H1 (cell line): Measurements from ENCODE around the gene HEBP2. TPM values are rescaled to one million over a fixed set of nuclear protein-coding genes. Genes with fewer than 3 reads are reported as not detected.

ENCODE experiments used
- CTCF ChIA-PET: fragments of 300-600 bp; sonication (Branson Sonifier 250); formaldehyde crosslinking; loops from one replicate; lab custom pipeline; 2021; ENCODE audit not compliant: partially characterized antibody; lab: Charles Lee
- POLR2A ChIA-PET: fragments of 300-600 bp; sonication (Branson Sonifier 250); formaldehyde crosslinking; loops from one replicate; lab custom pipeline; 2021; ENCODE audit warnings: inconsistent platforms; ENCODE audit not compliant: partially characterized antibody; lab: Charles Lee
- DNase-seq, 2 experiments: peaks; one replicate each; pipeline versions ENCODE4 v3.0.0 to v3.0.0-alpha.2; 2010 to 2022; ENCODE audit warnings: low spot score in 2 of 2, low read depth in 1 of 2, mixed read lengths in 1 of 2
- FAIRE-seq: peaks from 2 replicates; lab custom pipeline; 2011; peaks lifted over from hg19 to GRCh38; lab: Jason Lieb, UNC
- H2AFZ ChIP-seq: 2 replicates; pipeline ENCODE4 v1.8.1; 2012; ENCODE audit warnings: low read length, inconsistent platforms
- H2AK5ac ChIP-seq: 2 replicates; pipeline ENCODE4 v1.6.1; 2013; ENCODE audit warnings: low read depth, low read length
- H2BK120ac ChIP-seq: replicated peaks from 2 replicates; pipeline ENCODE3; 2013; ENCODE audit warnings: low read depth, low read length, inconsistent platforms
- H2BK12ac ChIP-seq: 2 replicates; pipeline ENCODE4 v1.6.1; 2013; ENCODE audit warnings: low read depth, low read length
- H2BK15ac ChIP-seq: 2 replicates; pipeline ENCODE4 v1.6.1; 2013; ENCODE audit warnings: low read length
- H2BK20ac ChIP-seq: 2 replicates; pipeline ENCODE4 v1.6.1; 2013; ENCODE audit warnings: low read length
- H2BK5ac ChIP-seq: 2 replicates; pipeline ENCODE4 v1.6.1; 2013; ENCODE audit warnings: low read depth, low read length
- H3K14ac ChIP-seq: 2 replicates; pipeline ENCODE4 v1.6.1; 2013; ENCODE audit warnings: inconsistent platforms; ENCODE audit not compliant: insufficient read length
- H3K18ac ChIP-seq: 2 replicates; pipeline ENCODE4 v1.6.1; 2013; ENCODE audit warnings: low read length; ENCODE audit errors: extremely low read depth
- H3K23ac ChIP-seq: 2 replicates; pipeline ENCODE4 v1.6.1; 2013; ENCODE audit warnings: inconsistent platforms; ENCODE audit not compliant: insufficient read length
- H3K23me2 ChIP-seq: 2 replicates; pipeline ENCODE4 v1.6.1; 2013; ENCODE audit warnings: low read depth, low read length
- H3K27ac ChIP-seq: 2 replicates; pipeline ENCODE4 v1.6.1; 2011; ENCODE audit warnings: low read depth, low read length, inconsistent platforms
- H3K27me3 ChIP-seq, 4 experiments: replicated peaks in 1 of 4; 1 replicate in 1 of 4; 2 replicates in 3 of 4; pipeline versions ENCODE4 v1.6.1 to v1.8.1; 2011 to 2013; ENCODE audit warnings: low read length in 3 of 4, mild to moderate bottlenecking in 3 of 4, inconsistent platforms in 2 of 4, mixed read lengths in 2 of 4, moderate library complexity in 1 of 4; ENCODE audit not compliant: control insufficient read depth in 3 of 4, insufficient read depth in 3 of 4; ENCODE audit errors: extremely low read depth in 1 of 4
- H3K36me3 ChIP-seq, 4 experiments: 2 replicates each; pipeline versions ENCODE4 v1.6.1 to v1.8.1; 2011 to 2013; ENCODE audit warnings: mild to moderate bottlenecking in 4 of 4, low read length in 3 of 4, moderate library complexity in 2 of 4, control low read depth in 1 of 4, inconsistent platforms in 1 of 4; ENCODE audit not compliant: insufficient read depth in 4 of 4, control insufficient read depth in 2 of 4
- H3K4ac ChIP-seq: replicated peaks from 2 replicates; pipeline ENCODE3; 2013; ENCODE audit warnings: low read length, low read depth, mixed read lengths, inconsistent platforms; ENCODE audit not compliant: insufficient read length
- H3K4me1 ChIP-seq, 4 experiments: replicated peaks in 1 of 4; 1 replicate in 1 of 4; 2 replicates in 3 of 4; pipeline versions ENCODE4 v1.6.1 to v1.8.1; 2011 to 2013; ENCODE audit warnings: low read length in 3 of 4, inconsistent platforms in 2 of 4, mixed read lengths in 1 of 4; ENCODE audit not compliant: insufficient read depth in 4 of 4, control insufficient read depth in 3 of 4
- H3K4me2 ChIP-seq, 2 experiments: 2 replicates each; pipeline versions ENCODE4 v1.6.1 to v1.8.1; 2011 to 2013; ENCODE audit warnings: low read depth in 2 of 2, low read length in 2 of 2, control low read depth in 1 of 2, inconsistent platforms in 1 of 2, mild to moderate bottlenecking in 1 of 2; ENCODE audit not compliant: insufficient read depth in 1 of 2
- H3K4me3 ChIP-seq, 4 experiments: fragments of 200-600, 300-600 bp in 1 of 4; sonication (generic), shearing (Covaris generic), sonication (Bioruptor Twin) in 1 of 4; 2 replicates each; pipeline versions ENCODE4 v1.5.1 to v1.8.1; 2011 to 2016; ENCODE audit warnings: low read length in 4 of 4, low read depth in 3 of 4, control low read depth in 2 of 4, inconsistent platforms in 2 of 4, mild to moderate bottlenecking in 2 of 4, mixed read lengths in 1 of 4, moderate library complexity in 1 of 4; ENCODE audit not compliant: insufficient read depth in 2 of 4; ENCODE audit errors: extremely low read depth in 1 of 4
- H3K56ac ChIP-seq: replicated peaks from 2 replicates; pipeline ENCODE3; 2013; ENCODE audit warnings: low read depth, mild to moderate bottlenecking, mixed read lengths, low read length, inconsistent platforms; ENCODE audit not compliant: insufficient read length
- H3K79me1 ChIP-seq: 2 replicates; pipeline ENCODE4 v1.6.1; 2013; ENCODE audit warnings: low read depth, low read length, control low read depth
- H3K79me2 ChIP-seq, 2 experiments: 2 replicates each; pipeline versions ENCODE4 v1.6.1 to v1.8.1; 2012 to 2013; ENCODE audit warnings: low read length in 2 of 2, mild to moderate bottlenecking in 2 of 2, inconsistent platforms in 1 of 2; ENCODE audit not compliant: insufficient read depth in 2 of 2, control insufficient read depth in 1 of 2
- H3K9ac ChIP-seq, 4 experiments: replicated peaks in 1 of 4; 1 replicate in 1 of 4; 2 replicates in 3 of 4; pipeline versions ENCODE4 v1.6.1 to v1.8.1; 2011 to 2013; ENCODE audit warnings: low read depth in 3 of 4, low read length in 3 of 4, control low read depth in 2 of 4, mild to moderate bottlenecking in 2 of 4, moderate library complexity in 2 of 4, inconsistent platforms in 1 of 4; ENCODE audit errors: extremely low read depth in 1 of 4
- H3K9me3 ChIP-seq, 2 experiments: 2 replicates each; pipeline versions ENCODE4 v1.6.1 to v1.8.1; 2012 to 2013; ENCODE audit warnings: mild to moderate bottlenecking in 2 of 2, moderate library complexity in 2 of 2, control low read depth in 1 of 2, inconsistent platforms in 1 of 2, low read depth in 1 of 2, low read length in 1 of 2, mixed read lengths in 1 of 2; ENCODE audit not compliant: insufficient read depth in 2 of 2
- H4K20me1 ChIP-seq, 2 experiments: replicated peaks in 1 of 2; 2 replicates each; pipeline versions ENCODE3 to v1.8.1; 2011 to 2013; ENCODE audit warnings: inconsistent platforms in 2 of 2, low read length in 2 of 2, mild to moderate bottlenecking in 1 of 2; ENCODE audit not compliant: insufficient read depth in 2 of 2, control insufficient read depth in 1 of 2
- H4K5ac ChIP-seq: 2 replicates; pipeline ENCODE4 v1.6.1; 2013; ENCODE audit warnings: low read length, low read depth, mixed read lengths, inconsistent platforms; ENCODE audit not compliant: insufficient read length
- H4K8ac ChIP-seq: 2 replicates; pipeline ENCODE4 v1.8.0; 2013; ENCODE audit warnings: mild to moderate bottlenecking, moderate library complexity, low read length, inconsistent platforms; ENCODE audit not compliant: insufficient read depth; ENCODE audit errors: extremely low read depth
- H4K91ac ChIP-seq: replicated peaks from 2 replicates; pipeline ENCODE3; 2013; ENCODE audit warnings: low read length, mixed read lengths, inconsistent platforms; ENCODE audit not compliant: insufficient read length
- CHD2 ChIP-seq: IDR thresholded peaks from 2 replicates; pipeline ENCODE4 v1.6.1; 2012; ENCODE audit warnings: low read length, improper control_type of control experiment
- KDM1A ChIP-seq: fragments of 200-600, 300-600 bp; sonication (generic); IDR thresholded peaks from 2 replicates; pipeline ENCODE4 v1.7.1; 2016; ENCODE audit warnings: mild to moderate bottlenecking, low read length, borderline replicate concordance
- WGBS, 2 experiments: shearing (Covaris generic) in 1 of 2; methylation state at CpG; one replicate each; pipeline versions ENCODE4 v1.1.6 to v1.1.7; 2013 to 2015; ENCODE audit warnings: low lambda C conversion rate in 2 of 2, mixed read lengths in 2 of 2, inconsistent platforms in 1 of 2, low coverage in 1 of 2, missing lambda C conversion rate in 1 of 2; ENCODE audit not compliant: insufficient replicate concordance in 2 of 2, insufficient coverage in 1 of 2, insufficient read length in 1 of 2; ENCODE audit errors: extremely low coverage in 1 of 2, missing lambda C conversion rate in 1 of 2; 5-methylcytosine and 5-hydroxymethylcytosine counted together
- polyA plus RNA-seq, 7 experiments: library from polyadenylated mRNA; depleted of rRNA in 3 of 7; stranded (reverse) in 5 of 7; unstranded in 2 of 7; fragments of >200 nt in 5 of 7; fragments of 200-250 nt in 2 of 7; gene quantifications; 1 replicate in 5 of 7; 2 replicates in 1 of 7; 4 replicates in 1 of 7; pipeline versions ENCODE4 v1.2.1 to v1.2.3, GENCODE V29; 2011 to 2013; ENCODE audit warnings: missing spikeins in 2 of 7, mixed read lengths in 2 of 7
- total RNA-seq: library from RNA; stranded (reverse); fragmentation: NEBNext Ultra II Directional; extraction: Animal tissue kit (Norgen Biotek cat#: 25700); gene quantifications from 2 replicates; pipeline ENCODE4 v1.2.1, GENCODE V29; 2021

HEBP2 gene
- total and polyA plus RNA-seq, 2 of the 8 experiments (the other 6 are each of a cell fraction or from before 2014, with no cell fraction given), result 6.5 to 37.9 TPM

GRCh38 chr6:138451043-138451442 lies 47.0 kb downstream of the HEBP2 start:
- H3K9ac ChIP-seq, result no peak overlapping the region
- H2AK5ac ChIP-seq, result no peak overlapping the region
- ChIA-PET CTCF (interaction anchor here (0.9 to 6.1 kb wide), 2 partner anchors 21 to 58 kb away, joined by 3 to 35 read pairs; no protein-coding TSS in a partner anchor), POLR2A (no interaction called here)
- H3K79me2 ChIP-seq, result no peaks in the 10 kb centered on the region
- peaks cover 4% of the 10 kb centered on the region for H3K79me1 ChIP-seq
- no peak overlapping the region for H2BK15ac ChIP-seq
- H3K23ac ChIP-seq, result no peak overlapping the region
- H3K4me3 ChIP-seq, result no peak overlapping the region
- H3K36me3 ChIP-seq, result peaks cover 0 to 6% (median 2%) of the 10 kb centered on the region in 4 experiments; a peak in 5 of 8 replicates
- no peak overlapping the region for H4K5ac ChIP-seq
- H4K20me1 ChIP-seq, result no peaks in the 10 kb centered on the region
- H3K4me2 ChIP-seq, result no peak overlapping the region
- 92% methylated on average over 3 of the region's 3 CpGs; no CpG with 5 or more reads in 1 of the 2 experiments for WGBS, 2 experiments
- no peak overlapping the region for H3K4ac ChIP-seq
- FAIRE-seq, result no peak
- no peak overlapping the region for H2BK20ac ChIP-seq
- no peak overlapping the region for H3K27ac ChIP-seq
- no peak overlapping the region for H2BK12ac ChIP-seq
- no peak overlapping the region for H2BK120ac ChIP-seq
- H3K4me1 ChIP-seq, result peaks cover 0 to 3% (median 0%) of the 10 kb centered on the region in 4 experiments; a peak in 2 of 7 replicates
- no peak overlapping the region for H2AFZ ChIP-seq
- peak; percentile 66; the same call in 1 of the 2 replicates for TF ChIP-seq KDM1A
- no peak for TF ChIP-seq CHD2
- no peak overlapping the region for H3K14ac ChIP-seq
- H3K56ac ChIP-seq, result no peak overlapping the region
- no peak overlapping the region for H2BK5ac ChIP-seq
- H3K23me2 ChIP-seq, result no peaks in the 10 kb centered on the region
- DNase-seq, result no peak
- H3K18ac ChIP-seq, result no peak overlapping the region
- H4K8ac ChIP-seq, result no peak overlapping the region
- H3K9me3 ChIP-seq, result no peaks in the 10 kb centered on the region
- H4K91ac ChIP-seq, result no peak overlapping the region
- H3K27me3 ChIP-seq, result no peaks in the 10 kb centered on the region
